Hematopoietic multipotent progenitor cell treated with erythropoietin and hydrocortisone succinate and interleukin-3 and kit ligand, for 15 days (in vitro differentiated cells): Measurements from ENCODE around the gene LARP4B.

ENCODE experiments used
- DNase-seq: peaks from one replicate; pipeline ENCODE4 v3.0.0-alpha.2; 2015; ENCODE audit warnings: low spot score

The LARP4B gene

DNA sequence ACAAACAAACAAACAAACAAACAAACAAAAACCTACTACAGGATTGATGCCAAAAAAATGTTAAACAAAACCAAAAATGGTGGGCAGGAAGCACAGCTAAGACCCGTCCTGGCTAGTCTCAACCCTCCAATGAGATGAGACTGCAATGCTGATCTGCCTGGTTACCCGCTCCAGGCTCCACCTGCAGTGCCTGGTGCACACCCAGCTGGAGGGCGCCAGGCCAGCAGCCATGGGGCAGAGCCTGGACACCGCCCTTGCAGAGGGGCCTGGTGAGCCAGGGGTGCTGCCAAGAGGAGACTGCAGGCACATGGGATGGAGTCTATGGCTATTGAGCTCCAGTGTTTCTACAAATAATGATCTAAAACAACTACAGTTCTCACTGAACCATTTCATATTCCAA, 107.0 kb downstream of the LARP4B start:
- no peak for DNase-seq

DNA sequence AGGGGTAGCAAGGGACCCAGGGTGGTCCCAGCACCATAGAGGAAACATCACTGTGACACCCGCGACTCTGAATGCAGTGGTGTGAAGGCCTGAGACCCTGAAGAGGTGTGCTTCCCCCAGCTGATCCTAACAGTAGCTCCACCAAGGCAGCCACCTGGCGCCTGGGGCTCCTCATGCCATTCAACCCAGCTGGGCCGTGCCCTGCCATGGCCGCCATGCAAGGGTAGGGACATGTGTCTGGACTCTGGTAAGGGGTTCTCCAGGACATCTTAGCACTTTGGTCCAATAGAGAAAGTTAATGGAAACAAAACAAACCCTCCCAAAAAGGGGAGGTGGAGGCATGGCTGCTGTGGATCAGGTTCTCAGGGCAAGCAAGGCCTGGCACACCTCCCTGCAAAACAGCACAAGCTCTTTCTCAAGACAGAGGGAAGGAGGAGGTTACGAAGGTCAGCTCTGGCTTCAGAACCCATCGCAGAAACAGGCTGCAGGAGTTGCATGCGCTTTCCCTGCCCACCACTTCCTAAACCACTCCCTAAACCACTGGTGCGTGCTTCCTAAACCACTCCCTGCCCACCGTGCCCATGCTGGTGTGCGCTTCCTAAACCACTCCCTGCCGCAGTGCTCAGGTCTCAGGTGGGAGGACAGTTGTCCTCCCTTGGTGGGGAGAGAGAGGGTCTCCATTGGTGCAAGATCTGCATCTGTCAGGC, 108.7 kb downstream of the LARP4B start:
- DNase-seq: no peak

DNA sequence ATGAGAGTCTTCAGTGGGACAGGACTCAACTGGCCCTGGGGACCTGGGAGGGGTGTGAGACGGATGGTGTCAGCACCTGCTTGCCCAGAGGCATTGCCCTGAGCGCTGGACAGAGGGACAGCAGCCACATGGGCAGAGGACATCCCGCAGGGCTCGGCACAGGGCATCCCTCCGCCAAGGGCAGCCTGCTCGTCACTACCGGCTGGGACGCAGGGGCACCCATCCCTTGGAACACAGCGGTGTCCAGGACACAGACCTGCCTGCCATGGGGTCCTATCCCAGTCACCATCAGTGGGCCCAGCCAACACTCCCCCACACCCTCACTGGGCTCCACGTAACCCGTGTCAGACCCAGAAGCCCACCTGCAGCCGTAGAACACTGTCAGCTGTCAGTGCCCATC, 109.3 kb downstream of the LARP4B start:
- no peak for DNase-seq

DNA sequence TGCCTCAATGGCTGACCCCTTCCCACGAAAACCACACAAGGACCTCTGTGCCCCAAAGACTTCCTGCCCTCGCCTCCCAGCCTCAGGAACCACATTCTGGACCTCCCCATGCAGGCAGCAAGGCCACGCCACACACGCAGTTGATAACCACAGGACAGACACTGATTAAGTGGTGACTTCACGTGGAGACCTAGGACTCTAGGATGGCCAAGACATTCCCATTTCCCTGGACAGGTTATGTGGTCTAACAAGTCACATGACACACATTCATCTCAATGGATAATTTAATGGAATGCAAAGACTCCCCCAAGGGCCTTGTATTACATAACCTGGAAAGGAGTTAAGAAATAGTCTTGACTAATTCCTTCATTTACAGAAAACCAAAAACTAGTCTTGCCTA, 110.2 kb downstream of the LARP4B start:
- DNase-seq: no peak

DNA sequence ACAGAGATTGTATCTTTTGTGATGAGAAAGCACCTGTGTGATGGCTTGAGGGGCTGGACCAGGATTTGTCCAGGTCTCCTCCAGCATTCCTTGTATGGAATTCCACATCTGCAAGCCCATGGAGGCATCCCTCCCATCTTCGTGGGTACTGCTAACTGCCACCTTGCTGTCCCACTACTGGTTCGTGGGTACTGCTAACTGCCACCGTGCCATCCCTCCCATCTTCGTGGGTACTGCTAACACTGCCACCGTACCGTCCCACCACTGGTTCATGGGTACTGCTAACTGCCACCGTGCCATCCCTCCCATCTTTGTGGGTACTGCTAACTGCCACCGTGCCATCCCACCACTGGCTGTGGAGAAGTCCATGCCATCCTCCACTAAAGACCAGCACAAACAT, 111.7 kb downstream of the LARP4B start:
- no peak for DNase-seq

DNA sequence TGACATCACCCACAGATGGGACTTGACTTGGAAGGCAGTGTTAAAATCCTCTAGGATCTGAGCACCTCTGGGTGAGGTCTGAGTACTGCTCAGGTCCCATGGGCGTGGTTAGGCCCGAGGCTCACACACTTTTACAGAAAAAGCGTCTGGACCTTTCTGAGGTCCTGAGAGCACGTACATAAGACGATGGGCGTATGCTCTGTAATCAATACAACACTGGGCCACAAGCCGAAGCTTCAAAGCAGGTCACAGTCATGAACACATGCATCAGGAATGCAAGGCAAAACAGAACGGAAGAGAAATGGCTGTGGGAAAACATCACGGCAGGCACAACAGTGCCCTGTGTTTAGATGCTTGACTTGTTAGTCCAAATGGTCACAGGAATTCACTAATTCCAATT, 112.2 kb downstream of the LARP4B start:
- no peak for DNase-seq

DNA sequence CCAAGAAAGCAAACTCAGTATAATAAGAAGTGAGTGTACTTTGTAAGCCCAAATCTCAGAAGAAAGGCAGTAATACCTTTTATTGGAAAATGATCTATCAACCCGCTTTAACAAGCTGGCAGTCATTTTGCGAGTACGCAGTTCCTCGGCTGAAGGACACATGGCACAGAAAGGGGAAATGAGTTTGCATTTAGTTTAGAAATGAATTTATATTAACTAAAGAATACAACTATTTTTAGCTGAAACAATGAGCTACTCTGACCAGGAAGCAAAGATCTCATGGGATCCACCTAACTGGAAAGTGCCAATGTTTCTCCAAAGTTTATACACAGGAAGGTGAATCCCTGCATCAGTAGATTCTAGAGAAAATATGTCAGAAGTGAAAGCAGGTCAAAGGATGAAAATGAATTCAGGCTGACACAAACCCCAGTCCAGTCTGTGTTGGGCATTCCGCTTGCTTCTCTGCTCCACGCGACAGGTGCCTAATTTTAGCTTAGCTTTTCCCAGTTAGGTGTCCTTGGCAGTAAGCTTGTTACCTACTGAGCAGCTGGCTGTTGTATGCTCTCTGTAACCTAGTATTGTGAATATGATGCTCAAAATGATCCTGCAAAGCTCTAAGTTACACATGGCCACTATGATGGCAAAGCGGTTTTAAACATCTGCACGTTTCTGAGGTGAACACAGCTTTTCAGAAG, 112.8 kb downstream of the LARP4B start:
- DNase-seq: no peak

DNA sequence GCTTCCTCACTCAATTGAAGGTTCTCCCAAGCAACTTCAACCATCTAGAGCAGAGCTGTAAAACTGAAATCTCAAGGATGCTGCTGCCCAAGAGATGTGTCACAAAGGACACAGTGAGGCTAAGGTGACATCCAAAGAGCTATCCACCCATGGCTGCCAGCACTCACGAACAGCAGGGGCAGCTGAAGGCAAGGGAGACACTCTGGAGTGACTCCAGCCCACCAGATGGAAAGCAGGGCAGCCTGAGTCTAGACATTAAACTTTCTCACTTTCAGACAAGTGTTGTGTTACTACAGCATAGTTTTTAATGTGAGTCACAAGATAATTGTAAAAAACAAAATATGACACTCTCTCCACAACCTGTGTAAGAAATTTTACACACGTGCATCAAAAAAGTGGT, 113.5 kb downstream of the LARP4B start:
- DNase-seq: no peak

DNA sequence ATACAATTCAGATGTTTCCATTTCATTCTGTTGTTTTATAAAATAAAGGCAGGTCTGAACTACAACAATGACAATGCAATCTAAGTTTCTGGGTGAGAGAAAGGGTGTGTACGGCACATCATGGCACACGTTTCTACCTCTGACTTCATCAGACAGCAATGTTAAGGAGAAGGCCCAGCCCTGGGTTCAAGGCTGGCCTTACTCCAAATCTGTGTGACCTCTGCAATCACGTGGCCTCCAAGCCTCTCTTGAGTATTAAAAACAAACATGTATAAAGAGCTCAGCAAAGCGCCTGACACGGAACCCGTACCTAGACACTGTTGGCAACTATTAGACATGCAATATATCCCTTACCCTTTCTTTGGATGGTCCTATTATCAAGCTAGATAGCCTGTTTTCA, 114.1 kb downstream of the LARP4B start:
- DNase-seq: no peak

DNA sequence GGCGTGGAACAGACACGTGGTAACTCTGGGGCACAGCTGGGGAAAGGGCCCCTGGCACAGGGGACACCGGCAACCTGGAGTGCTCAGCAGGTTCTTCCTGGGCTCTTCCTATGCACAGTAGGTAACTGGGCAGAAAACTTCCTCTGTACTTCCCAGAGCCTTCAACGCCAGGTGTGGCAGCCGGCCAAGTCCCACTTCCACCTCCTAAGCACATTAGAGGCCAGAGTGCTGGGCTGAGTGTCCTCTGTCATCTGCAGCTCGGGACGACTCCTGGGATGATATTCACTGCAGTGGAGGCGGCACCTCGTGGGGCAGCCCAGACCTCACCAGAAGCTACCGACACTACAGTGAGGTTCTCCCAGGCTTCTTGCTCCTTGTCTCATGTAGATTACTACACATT, 114.5 kb downstream of the LARP4B start:
- DNase-seq: no peak

DNA sequence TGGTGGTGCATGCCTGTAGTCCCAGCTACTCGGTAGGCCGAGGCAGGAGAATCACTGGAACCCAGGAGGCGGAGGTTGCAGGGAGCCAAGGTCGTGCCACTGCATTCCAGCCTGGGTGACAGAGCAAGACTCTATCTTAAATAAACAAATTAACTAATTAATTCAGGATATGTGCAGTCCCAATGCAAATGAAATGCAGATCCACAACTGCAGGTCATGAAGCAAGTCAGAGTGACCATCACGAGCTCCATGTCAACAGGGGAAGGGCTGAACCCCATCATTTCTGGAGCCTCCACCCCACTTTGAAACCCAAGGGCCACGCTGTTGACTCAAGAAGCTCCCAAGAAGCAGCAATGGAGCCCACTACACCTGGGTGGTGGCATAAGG, 115.4 kb downstream of the LARP4B start:
- no peak for DNase-seq

DNA sequence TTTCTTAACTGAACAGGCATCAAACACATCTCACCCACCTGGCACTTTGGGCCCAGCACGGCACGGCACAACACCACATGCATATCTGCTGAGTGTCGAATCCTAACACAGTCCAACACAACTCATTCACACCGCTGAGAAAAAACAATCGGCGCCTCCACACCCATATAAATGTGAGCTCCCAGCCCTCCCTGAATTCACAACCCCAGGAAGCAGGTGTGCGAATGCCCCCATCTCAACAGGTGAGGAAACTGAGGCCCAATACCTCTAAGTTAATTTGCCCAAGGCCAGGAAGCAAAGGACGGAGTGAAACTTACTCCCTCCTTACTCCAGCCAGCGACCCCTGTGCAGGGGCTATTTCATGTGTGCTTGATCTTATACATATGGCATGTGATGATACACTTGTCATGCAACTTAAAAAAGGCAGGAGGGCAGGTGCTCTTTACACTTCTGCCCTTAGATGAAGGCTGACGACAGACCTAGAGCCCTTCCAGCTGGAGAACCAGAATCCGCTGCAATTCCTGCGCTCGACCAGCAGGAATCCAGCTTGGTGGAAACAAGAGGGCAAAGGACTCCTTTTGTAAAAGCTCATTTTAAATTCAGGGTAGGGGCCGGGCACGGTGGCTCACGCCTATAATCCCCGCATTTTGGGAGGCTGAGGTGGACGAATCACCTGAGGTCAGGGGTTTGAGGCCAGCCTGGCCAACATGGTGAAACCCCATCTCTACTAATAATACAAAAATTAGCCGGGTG, 116.0 kb downstream of the LARP4B start:
- DNase-seq: no peak

DNA sequence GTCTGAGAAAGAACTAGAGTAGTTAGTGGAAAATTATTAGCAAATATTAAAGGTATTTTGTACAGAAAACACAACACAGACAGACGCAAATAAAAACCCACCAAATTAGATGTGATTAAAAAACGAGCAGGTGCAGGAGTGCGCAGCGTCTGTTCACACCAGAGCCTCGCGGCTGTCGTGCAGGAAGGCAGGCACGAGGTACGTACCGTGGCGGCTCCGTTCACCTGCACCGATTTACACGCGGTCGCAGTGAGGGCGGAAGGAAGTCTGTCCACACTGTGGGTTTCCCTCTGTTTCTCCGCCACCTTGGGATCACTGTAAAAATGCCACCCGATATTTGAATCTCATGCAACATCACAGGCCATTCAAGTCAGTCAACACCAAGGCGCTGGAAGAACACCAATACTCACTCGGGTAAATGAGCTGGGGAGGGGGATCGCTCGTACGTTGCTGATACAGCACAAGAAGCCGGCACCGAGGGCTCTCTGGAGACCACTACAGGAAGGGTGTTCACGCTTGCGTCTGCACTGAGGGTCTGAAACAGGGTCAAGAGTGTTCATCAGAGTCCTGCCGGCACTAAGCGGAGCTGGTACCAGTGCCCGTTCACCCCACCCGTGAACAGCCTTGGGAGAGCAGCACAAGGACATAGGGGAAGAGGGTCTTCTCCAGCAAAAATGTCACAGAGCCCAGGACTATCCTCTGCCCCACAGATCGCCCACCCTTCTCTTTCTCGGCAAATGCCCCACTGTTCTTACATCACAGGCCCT, 116.8 kb downstream of the LARP4B start:
- DNase-seq: no peak

DNA sequence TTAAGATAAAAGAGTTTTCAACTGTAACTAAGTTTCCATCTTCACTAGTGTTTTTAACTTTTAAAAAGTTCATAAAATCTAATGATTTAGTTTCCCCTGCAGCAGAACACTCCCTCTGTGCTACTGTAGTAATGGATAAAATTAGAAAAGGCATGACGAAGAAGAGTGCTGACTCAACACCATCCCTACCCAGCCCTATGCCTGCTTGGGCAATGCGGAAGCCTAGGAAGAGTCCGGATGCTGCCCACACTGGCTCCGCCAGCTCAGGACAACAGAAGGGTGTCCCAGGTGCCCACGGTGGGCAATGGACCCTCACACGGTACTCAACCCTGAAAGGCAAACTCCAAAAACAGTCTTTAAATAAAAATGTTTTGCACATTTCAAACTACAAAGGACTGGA, 118.2 kb downstream of the LARP4B start:
- no peak for DNase-seq

DNA sequence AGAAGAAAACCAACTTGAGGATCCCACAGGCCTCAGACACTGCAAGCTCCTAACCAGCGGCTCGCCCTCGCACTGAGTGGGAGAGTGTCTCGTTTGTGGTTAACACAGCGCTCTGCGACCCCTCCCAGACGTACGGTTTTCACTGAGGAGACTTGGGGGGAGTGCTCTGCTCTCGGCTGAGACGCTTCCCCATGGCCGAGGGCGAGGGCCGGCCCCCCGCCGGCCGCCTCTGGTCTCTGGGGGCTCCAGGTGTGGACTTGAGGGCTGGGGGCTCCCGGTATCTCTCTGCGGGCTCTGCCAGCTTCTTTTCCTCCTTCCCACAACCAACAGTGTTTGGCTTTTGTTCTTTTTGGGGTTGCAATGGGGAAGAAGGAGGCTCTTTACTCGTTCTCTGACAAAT, 118.7 kb downstream of the LARP4B start:
- no peak for DNase-seq

DNA sequence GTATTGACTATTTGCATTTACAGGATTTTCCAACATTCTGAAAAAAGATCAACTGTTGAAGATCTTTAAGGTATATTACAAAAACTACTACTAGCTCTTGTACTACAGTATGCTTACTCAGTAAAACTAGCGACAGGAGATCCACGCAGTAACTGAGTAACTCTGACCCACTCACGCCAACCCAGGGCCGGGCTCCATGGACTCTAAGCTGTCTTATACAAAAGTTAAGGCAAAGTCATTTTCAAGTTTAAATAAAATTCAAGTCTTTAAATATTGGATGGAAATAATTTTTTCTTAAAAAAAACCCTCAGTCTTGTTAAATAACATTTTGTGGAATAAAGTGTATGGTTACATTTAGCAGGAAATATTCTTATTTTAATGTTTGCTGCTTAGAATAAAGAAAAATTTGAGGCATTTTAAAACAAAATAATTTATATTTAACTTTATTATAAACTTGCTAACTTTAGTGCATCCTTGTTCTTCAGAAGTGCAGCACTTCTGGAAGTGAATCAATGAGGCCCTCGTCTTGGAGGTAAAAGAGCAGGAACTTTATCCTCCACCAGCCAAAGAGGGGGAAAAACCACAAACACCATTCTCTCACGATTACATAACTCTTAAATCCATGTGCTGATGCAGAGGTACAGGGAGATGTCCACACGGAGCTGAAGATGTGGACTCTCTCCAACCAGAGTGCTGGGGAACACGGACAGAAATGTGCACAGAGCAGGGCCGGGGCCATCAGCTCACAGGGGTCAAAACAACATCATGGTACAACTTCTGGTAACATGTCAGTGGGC, 119.9 kb downstream of the LARP4B start:
- DNase-seq: no peak

DNA sequence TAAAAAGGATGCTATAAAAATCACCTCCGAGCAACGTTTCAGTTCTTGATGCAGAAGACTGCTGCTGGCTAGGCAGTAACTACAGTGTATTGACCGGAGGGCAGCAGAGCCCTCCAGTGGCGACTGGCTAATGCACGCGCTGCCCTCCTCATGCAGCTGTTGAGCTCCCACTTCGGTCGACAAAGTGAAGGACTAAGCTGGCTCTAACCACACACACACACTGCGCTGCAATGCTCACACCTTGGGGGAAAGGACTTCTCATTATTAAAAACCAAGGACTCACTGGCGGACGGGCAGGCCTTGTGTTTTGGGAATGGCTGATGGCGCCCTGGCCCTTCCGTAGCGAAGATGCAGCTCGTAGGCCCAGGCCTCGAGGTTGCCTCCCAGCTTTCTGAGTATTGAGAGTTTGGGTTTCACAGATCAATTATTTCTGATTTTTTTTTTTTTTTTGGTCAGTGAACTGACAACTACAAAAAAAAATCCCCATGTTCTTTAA, 121.1 kb downstream of the LARP4B start:
- DNase-seq: no peak

DNA sequence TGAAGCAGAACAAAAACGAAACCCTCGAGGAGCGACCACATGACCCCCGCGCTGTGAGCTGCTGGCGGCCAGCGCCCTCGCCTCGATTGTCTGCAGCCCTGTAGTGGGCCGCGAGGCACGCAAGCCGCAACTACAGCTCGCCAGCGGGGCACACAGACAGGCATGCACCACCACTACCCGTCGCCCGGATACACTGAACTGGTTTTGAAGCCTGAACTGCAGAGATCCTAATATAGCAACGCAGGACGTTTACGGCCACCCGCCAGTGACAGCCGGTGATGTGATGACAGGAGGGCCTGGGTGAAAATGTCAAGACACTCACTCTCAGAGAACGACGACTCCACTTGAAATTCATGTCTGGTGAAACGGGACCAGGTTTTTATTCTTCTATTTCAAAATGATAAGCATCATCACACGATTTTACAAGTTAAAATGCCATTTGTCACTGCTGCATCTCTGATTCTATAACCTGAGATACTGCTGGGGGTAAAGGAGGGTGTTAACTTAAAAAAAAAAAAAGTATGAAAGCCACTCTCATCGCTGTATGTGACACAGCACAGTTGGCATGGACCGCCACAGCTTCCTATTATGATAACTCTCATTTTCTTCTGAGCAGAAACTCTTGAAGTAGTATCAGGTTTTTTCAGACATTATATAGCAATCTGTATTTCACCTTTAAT, 121.7 kb downstream of the LARP4B start:
- DNase-seq: no peak

DNA sequence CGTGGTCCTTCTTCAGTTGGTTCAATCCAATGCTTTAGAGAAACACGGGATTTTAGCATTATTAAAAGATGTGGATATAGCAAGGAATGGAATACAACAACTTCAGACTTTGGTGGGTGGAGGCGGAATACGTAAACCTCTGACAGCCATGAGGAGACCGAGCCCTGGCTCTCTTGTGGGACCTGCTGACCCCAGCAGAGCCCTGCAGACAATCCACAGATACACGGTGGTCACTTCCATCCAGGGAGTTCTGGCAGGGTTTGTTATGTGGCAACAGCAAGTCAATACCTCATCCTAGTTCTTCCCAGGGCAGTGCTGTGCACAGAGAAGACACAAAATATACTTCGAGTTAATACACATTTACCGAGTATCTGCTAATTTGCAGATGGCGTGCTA, 123.5 kb downstream of the LARP4B start:
- DNase-seq: no peak

DNA sequence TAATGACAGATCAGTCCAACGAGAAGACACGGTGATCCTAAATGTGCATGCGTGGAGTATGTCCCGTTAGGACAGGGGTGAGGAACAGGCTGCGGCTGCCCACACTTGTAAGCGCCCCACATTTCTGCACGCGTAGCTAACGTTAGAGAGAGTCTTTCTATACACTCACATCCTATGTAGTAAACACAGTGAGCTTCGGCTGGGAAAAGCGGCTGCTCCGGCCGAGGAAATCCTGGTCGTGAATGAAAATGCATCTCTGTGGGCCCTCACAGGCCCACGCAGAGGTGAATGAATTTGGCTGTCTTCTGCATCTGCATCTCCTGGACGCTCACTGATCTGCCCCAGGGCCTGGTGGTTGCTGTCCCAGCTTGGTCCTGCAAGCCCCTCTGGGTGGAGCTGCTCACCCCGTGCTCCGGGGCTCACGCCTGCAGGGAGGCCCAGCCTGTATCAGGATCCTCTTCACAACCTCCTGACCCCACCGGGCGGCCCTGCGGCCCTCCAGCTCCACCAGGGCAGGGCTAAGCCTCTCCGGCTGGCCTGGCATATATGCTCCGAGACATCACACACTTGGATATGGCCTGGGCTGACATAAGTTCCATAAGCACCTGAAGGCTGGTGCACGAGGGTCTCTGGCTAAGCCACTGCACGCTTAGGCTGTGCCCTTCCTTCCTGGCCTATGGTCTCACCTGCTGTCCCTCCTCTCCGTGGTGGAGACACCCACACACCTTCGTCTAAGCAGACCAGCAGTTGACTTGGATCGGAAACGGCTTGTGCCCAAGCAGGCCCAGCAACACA, 124.1 kb downstream of the LARP4B start:
- DNase-seq: no peak
